ENCODE data around the gene SMOC2.

Gene SMOC2

GRCh38 chr6:168574075-168574698 is 133.2 kb downstream of the SMOC2 start:
- DNase-seq (ENCODE audit: low spot score) = no peak

- no peak for DNase-seq (ENCODE audit: low spot score)
Measured at GRCh38 chr6:168574699-168575195, 133.8 kb downstream of the SMOC2 start.

DNA sequence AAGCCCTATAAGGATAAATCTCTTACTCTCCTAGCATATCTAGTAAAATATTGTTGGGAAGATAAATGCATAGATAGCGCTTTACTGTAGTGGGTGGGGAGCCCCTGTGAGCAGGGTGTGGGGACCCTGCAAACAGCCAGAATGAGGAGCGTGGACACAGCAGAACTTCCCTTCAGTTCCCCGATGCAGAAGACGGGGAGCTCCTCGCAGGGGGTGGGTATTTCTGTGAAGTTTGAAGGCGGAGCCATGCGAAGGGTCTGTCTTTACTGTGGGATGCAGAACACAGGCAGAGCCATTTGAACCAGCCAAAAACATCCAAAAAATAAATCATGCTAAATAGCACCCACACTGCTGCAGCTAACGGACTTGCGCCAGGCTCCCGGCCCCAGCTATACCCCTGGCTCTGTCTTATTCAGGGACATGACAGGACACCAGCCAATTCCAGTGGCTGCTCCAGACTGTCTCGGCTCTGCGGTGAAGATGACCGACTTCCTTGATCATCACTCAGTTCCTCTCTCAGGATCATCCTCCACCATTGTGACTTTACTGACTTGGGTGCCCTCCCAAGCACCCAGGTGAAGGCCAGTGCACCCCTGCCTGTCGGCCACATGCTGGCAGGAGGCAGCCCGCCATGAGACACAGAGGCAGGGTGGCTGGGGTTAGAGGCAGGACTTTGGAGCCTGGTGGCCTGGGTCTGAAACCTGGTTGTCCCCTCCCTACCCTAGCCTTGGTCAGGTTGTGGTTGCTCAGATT is 134.5 kb downstream of the SMOC2 start:
- no peak for DNase-seq (ENCODE audit: low spot score)

- no peak for DNase-seq (ENCODE audit: low spot score)
Measured at GRCh38 chr6:168576388-168576787, 135.4 kb downstream of the SMOC2 start.

- no peak for DNase-seq (ENCODE audit: low spot score)
Measured at GRCh38 chr6:168577496-168577895, 136.5 kb downstream of the SMOC2 start.

GRCh38 chr6:168578036-168578435 is 137.1 kb downstream of the SMOC2 start:
- DNase-seq (ENCODE audit: low spot score) = no peak

GRCh38 chr6:168581236-168581635 is 140.3 kb downstream of the SMOC2 start:
- no peak for DNase-seq (ENCODE audit: low spot score)

DNA sequence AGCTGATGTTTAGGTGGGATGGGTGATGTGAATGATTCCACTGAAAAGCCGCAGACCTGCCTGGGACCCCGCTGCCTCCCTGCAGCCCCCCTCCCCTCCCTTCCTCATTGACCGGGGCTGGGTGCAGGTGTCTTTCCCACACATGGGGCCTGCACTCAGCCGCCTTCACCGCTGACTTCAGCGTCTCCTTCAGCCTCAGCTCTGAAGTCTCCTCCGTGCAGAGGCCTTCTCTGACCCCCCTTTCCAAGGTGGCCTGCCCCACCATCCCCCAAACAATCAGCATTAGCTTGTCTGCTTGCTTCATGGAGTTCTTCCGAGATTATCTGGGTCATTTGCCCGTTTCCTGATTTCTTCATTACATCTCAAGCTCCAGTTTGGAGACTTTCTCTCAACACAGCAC is 140.7 kb downstream of the SMOC2 start:
- no peak for DNase-seq (ENCODE audit: low spot score)

DNA sequence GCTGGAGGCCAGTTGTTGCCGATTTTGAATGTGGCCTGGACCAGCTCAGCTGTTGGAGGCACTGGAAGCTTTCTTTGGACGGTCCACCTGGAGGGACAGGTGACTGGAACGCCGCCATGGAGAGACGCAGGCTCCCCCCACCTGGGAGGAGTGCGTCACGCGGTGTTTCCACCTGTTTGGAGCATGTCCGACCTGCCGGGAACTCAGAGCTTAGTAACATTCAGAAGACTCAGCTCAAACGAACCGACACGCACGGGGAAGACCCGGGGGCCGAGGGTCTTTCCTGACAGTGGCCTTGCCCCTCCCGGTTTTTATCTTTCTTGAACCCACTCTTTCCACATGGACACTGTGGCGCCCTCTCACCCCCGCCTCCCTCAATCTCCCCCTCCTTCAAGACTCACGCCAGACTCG is 141.6 kb downstream of the SMOC2 start:
- no peak for DNase-seq (ENCODE audit: low spot score)

DNA sequence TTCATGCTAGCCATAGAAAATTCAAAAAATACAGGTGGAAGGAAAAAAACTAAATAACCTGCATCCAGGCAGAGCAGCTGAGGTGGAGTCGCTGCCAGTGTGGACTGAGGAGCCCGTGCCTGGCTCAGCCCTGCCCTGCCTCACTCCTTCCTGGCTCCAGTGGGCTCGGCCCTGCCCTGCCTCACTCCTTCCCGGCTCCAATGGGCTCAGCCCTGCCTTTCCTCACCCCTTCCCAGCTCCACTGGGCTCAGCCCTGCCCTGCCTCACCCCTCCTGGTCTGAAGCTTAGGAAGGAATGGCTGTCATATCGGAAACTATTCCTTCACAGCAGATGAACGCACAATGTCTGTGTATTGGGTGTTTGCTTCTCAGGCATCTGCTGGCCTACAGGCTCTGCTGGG is 142.1 kb downstream of the SMOC2 start:
- DNase-seq (ENCODE audit: low spot score) = no peak

DNA sequence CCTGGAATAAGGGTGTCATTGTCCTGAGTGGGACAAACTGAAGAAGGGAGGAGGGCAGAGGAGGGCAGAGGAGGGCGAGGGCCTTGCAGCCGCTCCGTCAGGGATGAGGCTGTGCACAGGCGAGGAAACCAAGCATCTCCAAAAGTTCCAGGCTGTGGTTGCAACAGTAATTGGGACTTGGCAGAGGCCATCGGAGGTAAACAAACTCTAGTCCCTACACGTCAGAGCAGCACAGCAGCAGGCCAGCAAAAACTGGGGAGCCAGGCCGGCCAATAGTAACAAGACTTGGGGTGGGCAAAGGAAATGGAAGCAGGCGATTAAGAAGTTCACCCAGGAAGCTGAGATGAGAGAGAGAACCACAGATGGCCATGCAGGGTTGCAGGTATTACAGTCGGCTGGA is 142.8 kb downstream of the SMOC2 start:
- no peak for DNase-seq (ENCODE audit: low spot score)

DNA sequence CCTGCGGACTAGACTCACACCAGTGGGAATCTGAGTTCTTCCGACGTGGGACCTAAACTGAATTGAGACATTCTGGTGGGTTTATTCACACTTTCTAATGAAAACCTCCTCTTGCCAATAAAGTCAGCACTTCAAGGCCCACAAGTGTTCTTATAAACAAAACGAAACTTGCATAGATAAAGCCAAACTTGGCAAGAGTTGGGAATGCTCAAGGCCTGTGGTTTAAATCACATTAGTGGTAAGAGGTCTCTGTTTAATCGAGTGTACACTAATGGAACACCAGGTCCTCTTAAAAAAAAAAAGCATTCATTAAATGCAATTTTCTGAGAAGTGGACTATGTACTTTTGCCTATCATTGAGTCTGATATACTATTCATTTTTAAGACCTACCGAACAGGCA is 143.3 kb downstream of the SMOC2 start:
- no peak for DNase-seq (ENCODE audit: low spot score)

- no peak for DNase-seq (ENCODE audit: low spot score)
Measured at GRCh38 chr6:168584671-168585070, 143.7 kb downstream of the SMOC2 start.

DNA sequence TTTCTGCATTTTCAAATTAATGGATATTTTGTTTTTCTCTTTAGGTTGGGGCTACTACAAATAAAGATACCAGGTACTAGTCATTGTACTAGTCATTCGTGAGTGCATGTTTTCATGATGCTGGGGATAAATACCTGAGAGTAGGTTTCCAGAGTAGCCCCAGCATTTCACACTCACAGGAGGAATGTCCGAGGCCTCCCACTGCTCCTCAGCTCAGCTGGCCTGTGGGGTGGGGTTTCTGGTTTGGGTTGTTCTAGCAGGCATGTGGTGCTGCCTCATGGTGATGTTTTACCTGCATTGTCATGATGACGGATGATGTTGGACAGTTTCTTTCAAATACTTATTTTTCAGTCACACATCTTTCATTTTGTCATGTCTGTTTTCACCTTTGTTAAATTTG is 144.5 kb downstream of the SMOC2 start:
- no peak for DNase-seq (ENCODE audit: low spot score)

DNA sequence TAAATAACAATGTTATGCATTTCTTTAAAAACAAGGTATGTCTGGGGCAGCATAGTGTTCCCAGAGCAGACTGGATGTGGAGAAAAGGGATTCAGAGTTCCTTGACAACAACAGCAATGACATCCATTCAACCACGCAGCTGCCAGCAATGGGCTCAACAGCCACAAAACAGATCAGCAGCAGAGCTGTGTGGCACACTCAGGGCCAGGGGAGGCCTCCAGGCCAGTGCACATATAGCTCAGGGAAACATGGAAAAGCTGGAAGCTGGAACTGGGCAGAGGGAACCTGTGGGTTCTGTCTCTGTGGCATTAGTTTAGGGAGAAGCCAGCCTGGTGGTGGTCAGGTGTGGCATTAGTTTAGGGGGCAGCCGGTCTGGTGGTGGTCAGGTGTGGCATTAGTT is 148.3 kb downstream of the SMOC2 start:
- no peak for DNase-seq (ENCODE audit: low spot score)

GRCh38 chr6:168590406-168590805 is 149.4 kb downstream of the SMOC2 start:
- DNase-seq (ENCODE audit: low spot score) = no peak

- DNase-seq (ENCODE audit: low spot score) = no peak
Measured at GRCh38 chr6:168596344-168596743, 155.4 kb downstream of the SMOC2 start.

DNA sequence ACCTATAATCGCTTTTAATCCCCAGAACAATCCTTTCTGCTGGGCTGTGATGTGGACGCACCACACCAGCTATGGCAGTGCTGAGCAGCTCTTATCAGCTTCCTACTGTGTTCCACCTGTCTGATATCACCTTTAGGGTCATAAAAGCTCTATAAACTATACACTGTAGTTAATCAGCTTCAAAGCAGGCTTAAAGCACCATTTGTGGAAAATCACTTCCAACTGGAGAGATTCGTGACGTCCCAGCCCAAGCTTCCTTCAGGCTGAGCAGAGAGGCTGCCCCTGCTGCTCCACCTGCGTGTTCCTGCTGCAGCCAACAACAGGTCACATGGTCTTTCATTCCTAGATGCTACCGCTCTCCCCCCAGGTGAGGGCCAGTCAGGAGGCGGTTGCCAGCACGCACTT is 156.5 kb downstream of the SMOC2 start:
- DNase-seq (ENCODE audit: low spot score) = no peak

DNA sequence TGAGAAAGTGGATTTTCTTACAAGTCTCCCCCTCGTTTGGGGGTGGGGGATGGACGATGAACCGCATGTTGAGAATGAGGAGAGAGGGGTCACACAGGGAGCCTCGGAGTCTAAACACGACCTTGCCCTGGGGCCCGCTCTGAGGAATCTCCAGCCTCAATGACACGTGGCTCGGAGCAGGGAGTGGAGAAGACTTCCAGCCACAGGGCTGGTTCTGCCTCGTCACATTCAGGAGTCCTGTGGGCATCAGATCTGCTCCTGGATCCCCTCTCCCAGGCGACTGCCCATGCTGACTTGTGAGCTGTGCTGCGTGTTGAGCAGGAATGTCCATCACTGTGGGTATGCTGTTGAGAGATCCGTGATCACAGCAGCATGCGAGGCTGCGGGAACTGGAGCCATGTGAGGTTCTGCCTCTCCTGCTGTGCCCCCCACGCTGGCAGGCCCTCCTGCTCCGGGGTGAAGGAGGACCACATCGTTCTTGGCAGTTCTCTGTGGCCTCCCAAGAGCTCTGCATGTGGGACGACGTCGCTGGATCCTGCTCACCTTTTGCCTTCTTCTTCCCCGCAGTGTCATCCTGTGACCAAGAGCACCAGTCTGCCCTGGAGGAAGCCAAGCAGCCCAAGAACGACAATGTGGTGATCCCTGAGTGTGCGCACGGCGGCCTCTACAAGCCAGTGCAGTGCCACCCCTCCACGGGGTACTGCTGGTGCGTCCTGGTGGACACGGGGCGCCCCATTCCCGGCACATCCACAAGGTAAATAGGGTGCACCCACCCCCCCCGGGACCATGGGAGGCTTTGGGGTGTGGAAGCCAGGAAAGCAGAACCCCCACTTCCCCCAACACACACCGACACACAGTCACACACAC is 157.5 kb downstream of the SMOC2 start:
- no peak for DNase-seq (ENCODE audit: low spot score)

DNA sequence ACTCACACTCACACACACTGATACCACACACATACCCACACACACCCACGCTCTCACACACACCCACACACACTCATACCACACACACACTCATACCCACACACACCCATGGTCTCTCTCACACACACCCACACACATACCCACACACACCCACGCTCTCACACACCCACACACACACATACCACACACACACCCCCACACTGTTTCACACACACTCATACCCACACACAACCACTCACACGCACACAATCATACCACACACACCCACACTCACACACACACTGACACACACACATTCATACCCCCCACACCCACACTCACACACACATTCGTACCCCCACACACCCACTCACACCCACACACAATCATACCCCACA is 158.1 kb downstream of the SMOC2 start:
- no peak for DNase-seq (ENCODE audit: low spot score)

DNA sequence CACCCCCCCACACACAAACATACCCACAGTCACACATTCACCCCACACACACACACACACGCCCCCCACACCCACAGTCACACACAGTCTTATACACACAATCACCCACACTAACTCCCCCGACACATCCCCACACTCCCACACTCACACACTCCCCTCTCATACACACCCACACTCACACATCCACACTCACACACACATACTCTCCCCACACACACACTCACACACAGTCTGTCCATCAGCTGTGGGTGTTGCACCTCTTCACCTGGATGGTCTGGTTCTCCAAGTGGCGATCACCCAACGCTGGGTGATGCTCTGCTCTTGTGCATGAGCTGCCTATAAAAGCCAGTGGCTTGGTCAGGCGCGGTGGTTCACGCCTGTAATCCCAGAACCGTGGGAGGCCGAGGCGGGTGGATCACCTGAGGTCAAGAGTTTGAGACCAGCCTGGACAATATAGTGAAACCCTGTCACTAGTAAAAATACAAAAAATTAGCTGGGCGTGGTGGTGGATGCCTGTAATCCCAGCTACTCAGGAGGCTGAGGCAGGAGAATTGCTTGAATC is 158.9 kb downstream of the SMOC2 start:
- DNase-seq (ENCODE audit: low spot score) = no peak

DNA sequence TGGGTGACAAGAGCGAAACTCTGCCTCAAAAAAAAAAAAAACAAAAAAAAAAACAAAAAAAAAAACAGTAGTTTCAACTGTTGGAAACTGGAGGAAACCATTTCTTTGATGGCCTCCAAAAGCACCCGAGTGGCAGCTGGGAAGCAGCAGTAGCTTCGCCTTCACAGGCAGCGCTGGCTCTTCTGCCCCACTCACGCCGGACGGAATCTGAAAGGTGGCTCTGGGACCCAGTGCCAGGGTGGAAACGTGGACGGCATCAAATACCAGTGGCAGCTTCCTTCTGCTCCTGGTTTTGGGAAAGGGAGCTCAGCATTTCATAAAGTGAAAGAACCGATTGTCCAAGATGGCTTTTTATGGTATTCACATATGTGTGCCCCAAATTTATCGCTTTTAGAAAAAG is 159.4 kb downstream of the SMOC2 start:
- DNase-seq (ENCODE audit: low spot score) = no peak

GRCh38 chr6:168601111-168601510 is 160.1 kb downstream of the SMOC2 start:
- no peak for DNase-seq (ENCODE audit: low spot score)

Data from pons (tissue), 1 donor.